Astrocyte of the spinal cord (primary cell): Measurements from ENCODE around the gene KLHL22.

Experiments
- DNase-seq: peaks from one replicate; pipeline ENCODE4 v3.0.0; 2011; ENCODE audit warnings: low read depth, low spot score
- H3K4me3 ChIP-seq: 2 replicates; pipeline ENCODE4 v1.5.1; 2011; ENCODE audit warnings: low read depth, mild to moderate bottlenecking, low read length, moderate library complexity
- in situ Hi-C: cut with HindIII; loops from 2 replicates; pipeline ENCODE4 v1.10.0; 2017; ENCODE audit warnings: low sequenced_read_pairs
- TF ChIP-seq, protein P1 (sequence below): IDR thresholded peaks from 2 replicates; pipeline ENCODE4 v1.5.1; 2012; ENCODE audit warnings: low read depth, mild to moderate bottlenecking, low read length, inconsistent platforms

The KLHL22 gene

DNA sequence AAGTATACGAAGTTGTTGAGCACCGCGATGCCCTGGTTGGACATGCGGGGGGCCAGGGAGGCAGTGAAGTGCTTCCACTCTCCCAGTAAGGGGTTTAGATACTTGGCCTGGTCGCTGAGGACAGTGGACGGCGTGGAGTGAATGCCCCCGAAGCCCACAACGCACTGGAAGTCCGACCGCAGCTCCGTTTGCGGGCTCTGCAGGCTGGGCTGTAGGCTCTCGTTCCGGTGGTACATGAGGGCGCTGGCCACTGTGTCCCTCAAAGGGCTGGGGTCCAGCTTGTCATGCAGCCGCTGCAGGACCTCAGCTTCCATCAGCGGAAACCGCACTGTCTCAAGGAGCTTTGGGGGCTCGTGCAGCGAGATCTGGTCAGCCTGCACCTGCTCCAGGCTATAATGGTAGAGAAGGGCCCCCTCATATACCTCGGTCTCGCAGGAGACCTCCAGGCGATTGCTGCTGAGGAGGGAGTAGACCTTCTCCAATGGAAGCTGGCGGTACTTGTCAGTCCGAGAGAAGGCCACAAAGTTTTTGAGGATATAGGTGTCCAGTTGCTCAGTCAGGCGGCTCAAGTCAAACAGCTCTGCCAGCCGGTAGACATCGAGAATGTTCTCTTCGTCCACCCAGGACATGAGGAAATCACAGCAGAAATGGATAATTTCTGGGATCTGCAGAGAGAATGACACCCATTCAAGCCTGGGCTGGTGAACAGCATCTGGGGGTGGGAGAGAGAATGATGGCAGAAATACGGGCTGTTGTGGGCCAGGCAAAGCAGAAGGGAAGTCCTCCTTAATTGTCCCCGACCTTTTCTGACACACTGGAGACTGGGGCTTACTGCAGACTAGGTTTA, 30.5 kb downstream of the KLHL22 start:
- H3K4me3 ChIP-seq = no peak overlapping the region
- in situ Hi-C loops = no loop called here
- TF ChIP-seq, protein P1, sequence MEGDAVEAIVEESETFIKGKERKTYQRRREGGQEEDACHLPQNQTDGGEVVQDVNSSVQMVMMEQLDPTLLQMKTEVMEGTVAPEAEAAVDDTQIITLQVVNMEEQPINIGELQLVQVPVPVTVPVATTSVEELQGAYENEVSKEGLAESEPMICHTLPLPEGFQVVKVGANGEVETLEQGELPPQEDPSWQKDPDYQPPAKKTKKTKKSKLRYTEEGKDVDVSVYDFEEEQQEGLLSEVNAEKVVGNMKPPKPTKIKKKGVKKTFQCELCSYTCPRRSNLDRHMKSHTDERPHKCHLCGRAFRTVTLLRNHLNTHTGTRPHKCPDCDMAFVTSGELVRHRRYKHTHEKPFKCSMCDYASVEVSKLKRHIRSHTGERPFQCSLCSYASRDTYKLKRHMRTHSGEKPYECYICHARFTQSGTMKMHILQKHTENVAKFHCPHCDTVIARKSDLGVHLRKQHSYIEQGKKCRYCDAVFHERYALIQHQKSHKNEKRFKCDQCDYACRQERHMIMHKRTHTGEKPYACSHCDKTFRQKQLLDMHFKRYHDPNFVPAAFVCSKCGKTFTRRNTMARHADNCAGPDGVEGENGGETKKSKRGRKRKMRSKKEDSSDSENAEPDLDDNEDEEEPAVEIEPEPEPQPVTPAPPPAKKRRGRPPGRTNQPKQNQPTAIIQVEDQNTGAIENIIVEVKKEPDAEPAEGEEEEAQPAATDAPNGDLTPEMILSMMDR = no peak
- no peak for DNase-seq

DNA sequence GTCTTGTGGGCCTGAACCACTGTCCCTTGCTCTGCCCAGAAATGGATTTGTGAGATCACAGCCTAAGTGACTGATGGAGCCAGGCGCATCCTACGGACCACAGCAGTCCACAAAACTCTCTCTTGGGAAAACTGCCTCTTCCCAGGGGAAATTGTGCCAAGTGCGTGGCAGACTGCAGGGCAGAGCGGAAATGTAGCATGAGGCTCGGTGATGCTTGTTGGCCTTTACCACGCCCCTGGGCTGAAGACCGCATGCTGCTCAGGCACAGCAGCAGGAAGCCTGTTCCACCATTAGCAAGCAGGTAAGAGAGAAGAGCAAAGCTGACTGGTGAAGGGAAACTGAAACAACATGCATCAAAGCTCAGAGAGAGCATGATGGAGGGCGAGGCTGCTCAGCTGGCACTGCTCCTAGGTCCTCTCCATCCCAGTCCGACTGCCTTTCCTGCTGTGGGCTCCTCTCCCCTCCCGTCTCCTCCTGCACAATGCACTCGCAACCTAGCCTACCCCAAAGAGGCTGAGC, 31.4 kb downstream of the KLHL22 start:
- no peak overlapping the region for H3K4me3 ChIP-seq
- TF ChIP-seq, protein P1 = no peak
- no peak for DNase-seq
- in situ Hi-C loops = no loop called here

DNA sequence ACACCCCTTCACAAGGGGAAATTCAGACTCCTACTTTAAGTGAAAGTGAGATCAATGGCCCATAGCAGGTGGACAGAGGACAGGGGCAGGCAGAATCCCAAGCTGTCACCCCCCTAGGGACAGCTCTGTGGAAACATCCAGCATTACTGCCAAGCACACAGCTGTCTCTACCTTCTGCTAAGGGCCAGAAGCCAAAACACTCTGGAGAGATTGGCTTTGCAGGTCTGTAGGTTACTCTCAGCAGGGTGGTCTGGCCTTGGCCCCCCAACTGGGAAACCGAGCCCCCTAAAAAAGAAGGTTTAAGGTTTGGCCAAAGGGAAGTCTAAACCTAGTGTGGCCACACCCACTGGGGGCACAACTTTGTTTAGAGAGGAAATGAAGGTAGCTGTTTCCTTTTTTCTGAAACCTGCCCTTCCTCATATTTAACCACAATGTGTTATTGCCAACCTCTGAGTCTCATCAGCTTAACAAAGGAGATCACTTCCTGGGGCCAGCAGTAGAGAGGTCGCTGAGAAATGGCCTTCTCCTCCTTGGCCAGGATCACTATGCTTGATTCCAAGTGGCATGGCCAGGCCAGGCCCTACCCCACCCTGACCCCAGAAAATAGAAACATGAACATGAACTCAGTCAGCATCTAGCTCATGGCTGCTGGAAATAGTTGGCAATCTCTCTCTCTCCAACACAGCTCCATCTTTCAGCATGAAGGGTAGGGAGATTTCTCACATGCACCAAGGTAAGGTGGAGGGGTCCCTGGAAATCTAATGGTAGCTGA, 32.1 kb downstream of the KLHL22 start:
- in situ Hi-C loops = no loop called here
- TF ChIP-seq, protein P1 = no peak
- no peak overlapping the region for H3K4me3 ChIP-seq
- DNase-seq = no peak

DNA sequence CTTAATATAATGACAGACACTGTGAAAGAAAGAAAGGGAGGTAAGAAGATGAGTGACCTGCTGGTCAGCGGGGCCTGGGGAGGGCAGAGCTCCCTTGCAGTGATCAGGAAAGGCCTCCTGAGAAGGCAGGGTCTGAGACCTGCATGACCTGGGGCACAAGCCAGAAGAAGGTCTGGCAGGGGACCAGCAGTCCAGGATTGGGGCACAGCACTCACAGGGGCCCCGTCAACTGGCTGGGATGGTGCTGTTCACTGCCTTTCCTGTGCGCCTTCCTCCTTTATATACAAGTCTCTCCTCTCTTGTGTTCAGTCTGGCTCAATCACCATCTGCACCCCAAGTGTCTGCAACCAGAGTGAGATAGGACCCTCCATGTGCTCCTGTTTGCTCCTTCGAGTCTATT, 35.7 kb downstream of the KLHL22 start:
- TF ChIP-seq, protein P1 = no peak

DNA sequence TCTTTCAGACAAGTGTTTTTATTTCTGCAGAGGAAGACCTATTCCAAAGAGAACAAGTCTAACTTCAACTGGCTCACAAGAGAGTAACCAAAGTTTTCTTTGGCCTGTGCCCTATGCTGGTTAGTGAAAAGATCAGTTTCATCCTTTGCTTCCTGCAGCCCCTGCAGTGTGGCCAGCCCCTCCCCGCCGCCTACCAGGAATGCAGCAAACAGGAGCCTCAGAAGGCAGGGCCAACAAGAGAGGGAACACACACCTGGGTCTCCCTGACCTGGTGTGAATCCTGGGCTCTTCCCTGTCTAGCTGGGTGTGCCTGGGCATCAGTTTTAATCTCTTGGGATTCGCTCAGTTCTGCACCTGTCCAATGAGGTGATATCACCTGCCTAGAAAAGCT, 36.4 kb downstream of the KLHL22 start:
- in situ Hi-C loops = no loop called here

More for the DNA sequence above, 35.7 kb downstream of the KLHL22 start:
- H3K4me3 ChIP-seq = no peak overlapping the region
- no peak for DNase-seq
- in situ Hi-C loops = no loop called here

DNA sequence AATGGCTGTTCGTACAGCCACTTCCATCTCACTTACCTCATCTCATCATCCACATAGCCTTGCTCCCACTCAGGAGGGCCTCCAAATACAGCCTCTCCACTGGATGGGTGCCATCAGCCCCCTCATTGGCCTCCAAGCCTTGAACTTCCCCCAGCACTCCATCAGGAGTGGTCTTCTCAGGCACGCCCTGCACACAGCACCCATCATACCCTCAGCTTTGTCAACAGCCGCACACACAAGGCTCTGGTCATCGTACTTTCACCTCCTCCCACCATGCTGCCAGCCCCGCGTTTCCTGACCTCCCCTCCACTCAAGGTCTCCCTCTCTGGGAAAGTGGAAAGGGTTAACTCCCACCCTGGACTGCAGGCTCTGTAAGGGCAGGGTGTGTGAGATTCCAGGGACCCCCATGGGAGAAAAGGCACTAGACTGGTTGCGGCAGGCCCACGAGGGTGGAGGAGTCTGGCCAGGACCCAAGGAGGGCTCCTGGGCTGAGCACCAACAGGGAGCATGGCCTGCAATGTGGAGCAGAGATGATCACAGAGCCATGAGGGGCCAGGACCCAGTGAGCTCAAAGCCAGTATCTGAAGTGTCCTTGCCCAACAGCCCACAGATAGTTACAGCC, 37.0 kb downstream of the KLHL22 start:
- no peak for DNase-seq
- H3K4me3 ChIP-seq = no peak overlapping the region
- TF ChIP-seq, protein P1 = no peak
- in situ Hi-C loops = no loop called here

More for the DNA sequence above, 36.4 kb downstream of the KLHL22 start:
- no peak for DNase-seq
- no peak overlapping the region for H3K4me3 ChIP-seq
- TF ChIP-seq, protein P1 = no peak
